ACHN (cell line): ENCODE results near the gene IKZF2.

Experiments used
- DNase-seq: peaks from one replicate; pipeline ENCODE4 v3.0.0-alpha.2; 2015
- in situ Hi-C: cut with HindIII; loops from 2 replicates; pipeline ENCODE4 v1.10.0; 2017; ENCODE audit warnings: low sequenced_read_pairs, low pct_ligation_motif_present, low pct_unique_long_range_greater_than_20kb

Gene IKZF2

GRCh38 chr2:213107728-213108127, 43.7 kb downstream of the IKZF2 start:
- DNase-seq, result no peak
- in situ Hi-C loops, result no loop called here

GRCh38 chr2:213105212-213105611, 46.2 kb downstream of the IKZF2 start:
- in situ Hi-C loops, result no loop called here
- no peak for DNase-seq

GRCh38 chr2:213104903-213105202, 46.6 kb downstream of the IKZF2 start:
- in situ Hi-C loops, result no loop called here
- DNase-seq, result no peak

GRCh38 chr2:213104092-213104902, 47.1 kb downstream of the IKZF2 start:
- DNase-seq, result no peak
- in situ Hi-C loops, result no loop called here

GRCh38 chr2:213101692-213102460, 49.5 kb downstream of the IKZF2 start:
- in situ Hi-C loops, result no loop called here
- no peak for DNase-seq

- DNase-seq, result no peak
- in situ Hi-C loops, result no loop called here
Observed at GRCh38 chr2:213101109-213101508, 50.3 kb downstream of the IKZF2 start.

GRCh38 chr2:213098612-213099011, 52.8 kb downstream of the IKZF2 start:
- DNase-seq, result no peak
- in situ Hi-C loops, result no loop called here

- in situ Hi-C loops, result no loop called here
- no peak for DNase-seq
Observed at GRCh38 chr2:213091765-213092164, 59.6 kb downstream of the IKZF2 start.

- in situ Hi-C loops, result no loop called here
- no peak for DNase-seq
Observed at GRCh38 chr2:213090772-213091171, 60.6 kb downstream of the IKZF2 start.

GRCh38 chr2:213089438-213089837, 62.0 kb downstream of the IKZF2 start:
- in situ Hi-C loops, result no loop called here
- DNase-seq, result no peak

- in situ Hi-C loops, result no loop called here
- no peak for DNase-seq
Observed at GRCh38 chr2:213087040-213087439, 64.4 kb downstream of the IKZF2 start.

- DNase-seq, result peak; percentile 63
- in situ Hi-C loops, result no loop called here
Observed at GRCh38 chr2:213086571-213086970, 64.8 kb downstream of the IKZF2 start.

GRCh38 chr2:213086050-213086449, 65.4 kb downstream of the IKZF2 start:
- in situ Hi-C loops, result no loop called here

GRCh38 chr2:213085538-213085937, 65.9 kb downstream of the IKZF2 start:
- in situ Hi-C loops, result no loop called here

More at GRCh38 chr2:213086050-213086449, 65.4 kb downstream of the IKZF2 start:
- DNase-seq, result peak; percentile 43

GRCh38 chr2:213084261-213084660, 67.2 kb downstream of the IKZF2 start:
- DNase-seq, result no peak
- in situ Hi-C loops, result no loop called here

More at GRCh38 chr2:213085538-213085937, 65.9 kb downstream of the IKZF2 start:
- DNase-seq, result no peak

- DNase-seq, result no peak
Observed at GRCh38 chr2:213080969-213081617, 70.3 kb downstream of the IKZF2 start.

GRCh38 chr2:213079756-213080155, 71.7 kb downstream of the IKZF2 start:
- DNase-seq, result no peak

More at GRCh38 chr2:213080969-213081617, 70.3 kb downstream of the IKZF2 start:
- in situ Hi-C loops, result no loop called here

GRCh38 chr2:213078686-213079085, 72.7 kb downstream of the IKZF2 start:
- in situ Hi-C loops, result no loop called here
- no peak for DNase-seq

More at GRCh38 chr2:213079756-213080155, 71.7 kb downstream of the IKZF2 start:
- in situ Hi-C loops, result no loop called here

GRCh38 chr2:213069531-213069930, 81.9 kb downstream of the IKZF2 start:
- in situ Hi-C loops, result no loop called here
- no peak for DNase-seq
